ENCODE data around the gene CACNA1G.

Gene CACNA1G

DNA sequence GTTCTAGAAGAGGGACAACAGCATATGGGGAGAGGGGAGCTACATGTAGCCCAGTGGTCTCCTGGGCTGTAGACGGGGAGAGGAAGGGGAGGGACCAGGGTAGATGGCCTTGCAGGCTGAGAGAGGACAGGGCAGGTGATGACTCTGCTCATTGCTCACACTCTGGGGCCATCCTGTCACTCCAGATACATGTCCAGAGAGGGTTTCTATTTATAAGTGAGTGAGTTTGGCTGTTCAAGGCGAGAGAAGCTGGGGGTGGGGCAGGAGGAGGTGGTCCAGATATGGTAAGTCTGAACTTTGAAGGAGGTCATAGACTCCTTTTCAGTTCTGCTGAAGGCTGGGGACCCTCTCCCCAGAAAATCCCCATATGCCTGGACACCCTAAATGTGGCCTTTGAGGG, 22.2 kb downstream of the CACNA1G start:
- Histone ChIP-seq H3K9me3 (ENCODE audit: control insufficient read depth, insufficient read depth, low read depth, low read length) (no peaks in the 10 kb centered on the region), H3K9ac (ENCODE audit: low read length) (no peak overlapping the region), H3K4me3 (ENCODE audit: low read depth, low read length) (no peak overlapping the region), H3K27me3 (ENCODE audit: control insufficient read depth, insufficient read depth, low read length) (no peaks in the 10 kb centered on the region), H3K36me3 (ENCODE audit: control insufficient read depth, insufficient read depth, low read length) (no peaks in the 10 kb centered on the region), H3K4me1 (ENCODE audit: control insufficient read depth, insufficient read depth, low read length) (peaks cover 35% of the 10 kb centered on the region), H3K27ac (ENCODE audit: low read depth, low read length) (no peak overlapping the region)

DNA sequence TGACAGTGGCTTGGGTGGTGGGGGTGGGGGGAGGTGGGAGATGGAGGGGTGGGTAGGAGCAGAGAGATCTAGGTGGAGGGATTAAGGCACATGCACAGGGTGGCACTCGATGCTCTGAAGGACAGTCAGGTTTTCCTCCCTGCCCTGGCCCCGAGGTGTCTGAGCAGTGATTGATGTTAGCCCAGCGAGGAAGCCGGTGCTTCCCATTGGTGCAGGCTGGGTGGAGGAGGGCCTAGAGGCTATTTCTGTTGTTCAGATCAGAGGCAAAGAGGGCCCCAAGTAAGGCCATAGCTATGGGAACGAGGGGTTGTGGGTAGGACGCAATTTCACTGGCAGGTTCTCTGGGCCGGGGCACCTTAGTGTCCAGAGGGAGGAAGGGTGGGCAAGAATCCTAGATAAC, 23.1 kb downstream of the CACNA1G start:
- no peaks in the 10 kb centered on the region for H3K27me3 ChIP-seq (ENCODE audit: control insufficient read depth, insufficient read depth, low read length)
- no peak overlapping the region for H3K9ac ChIP-seq (ENCODE audit: low read length)
- no peak overlapping the region for H3K4me3 ChIP-seq (ENCODE audit: low read depth, low read length)
- H3K27ac ChIP-seq (ENCODE audit: low read depth, low read length) = no peak overlapping the region
- peaks cover 35% of the 10 kb centered on the region for H3K4me1 ChIP-seq (ENCODE audit: control insufficient read depth, insufficient read depth, low read length)
- H3K36me3 ChIP-seq (ENCODE audit: control insufficient read depth, insufficient read depth, low read length) = no peaks in the 10 kb centered on the region
- H3K9me3 ChIP-seq (ENCODE audit: control insufficient read depth, insufficient read depth, low read depth, low read length) = no peaks in the 10 kb centered on the region

DNA sequence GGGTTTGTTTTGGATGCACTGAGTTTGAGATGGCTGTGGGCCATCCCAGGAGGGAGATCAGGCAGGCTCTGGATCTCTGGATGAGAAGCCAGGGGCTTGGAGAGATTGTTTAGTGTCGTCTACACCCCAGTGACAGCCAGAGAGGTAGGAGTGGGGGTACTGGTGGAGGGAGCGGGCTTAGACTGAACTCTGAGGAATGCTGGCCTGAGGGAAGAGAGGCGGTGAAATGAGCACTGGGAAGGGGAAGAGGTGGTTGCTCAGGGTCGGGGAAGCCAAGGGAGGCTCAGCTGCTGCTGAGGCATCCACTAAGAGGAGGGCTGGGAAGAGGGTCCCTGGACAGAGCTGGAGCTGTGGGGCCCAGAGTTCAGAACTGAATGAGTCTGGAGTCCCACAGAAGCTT, 23.6 kb downstream of the CACNA1G start:
- Histone ChIP-seq H3K9ac (ENCODE audit: low read length) (no peak overlapping the region), H3K4me3 (ENCODE audit: low read depth, low read length) (no peak overlapping the region), H3K4me1 (ENCODE audit: control insufficient read depth, insufficient read depth, low read length) (peaks cover 35% of the 10 kb centered on the region), H3K36me3 (ENCODE audit: control insufficient read depth, insufficient read depth, low read length) (no peaks in the 10 kb centered on the region), H3K9me3 (ENCODE audit: control insufficient read depth, insufficient read depth, low read depth, low read length) (no peaks in the 10 kb centered on the region), H3K27ac (ENCODE audit: low read depth, low read length) (no peak overlapping the region), H3K27me3 (ENCODE audit: control insufficient read depth, insufficient read depth, low read length) (no peaks in the 10 kb centered on the region)

DNA sequence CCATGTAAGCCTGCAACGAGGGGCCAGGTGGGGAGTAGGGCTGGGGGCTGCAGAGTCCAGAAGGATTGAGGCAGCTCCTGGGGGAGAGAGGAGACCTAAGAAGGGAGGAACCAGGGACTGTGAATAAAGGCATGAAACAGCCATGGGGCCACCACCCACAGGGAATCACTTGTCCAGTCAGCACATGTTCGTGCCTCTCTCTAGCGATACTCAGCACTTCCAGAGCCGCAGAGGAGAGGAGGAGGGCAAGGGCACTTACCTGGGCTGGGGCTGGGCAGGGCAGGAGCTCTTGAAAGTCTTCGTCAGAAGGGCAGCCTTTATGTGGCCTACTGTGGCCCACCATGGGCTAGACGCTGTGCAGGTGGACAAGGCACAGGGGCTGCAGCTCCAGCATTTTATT, 24.2 kb downstream of the CACNA1G start:
- no peaks in the 10 kb centered on the region for H3K9me3 ChIP-seq (ENCODE audit: control insufficient read depth, insufficient read depth, low read depth, low read length)
- no peaks in the 10 kb centered on the region for H3K27me3 ChIP-seq (ENCODE audit: control insufficient read depth, insufficient read depth, low read length)
- H3K27ac ChIP-seq (ENCODE audit: low read depth, low read length) = no peak overlapping the region
- H3K4me1 ChIP-seq (ENCODE audit: control insufficient read depth, insufficient read depth, low read length) = peaks cover 35% of the 10 kb centered on the region
- no peak overlapping the region for H3K4me3 ChIP-seq (ENCODE audit: low read depth, low read length)
- no peak overlapping the region for H3K9ac ChIP-seq (ENCODE audit: low read length)
- H3K36me3 ChIP-seq (ENCODE audit: control insufficient read depth, insufficient read depth, low read length) = no peaks in the 10 kb centered on the region

DNA sequence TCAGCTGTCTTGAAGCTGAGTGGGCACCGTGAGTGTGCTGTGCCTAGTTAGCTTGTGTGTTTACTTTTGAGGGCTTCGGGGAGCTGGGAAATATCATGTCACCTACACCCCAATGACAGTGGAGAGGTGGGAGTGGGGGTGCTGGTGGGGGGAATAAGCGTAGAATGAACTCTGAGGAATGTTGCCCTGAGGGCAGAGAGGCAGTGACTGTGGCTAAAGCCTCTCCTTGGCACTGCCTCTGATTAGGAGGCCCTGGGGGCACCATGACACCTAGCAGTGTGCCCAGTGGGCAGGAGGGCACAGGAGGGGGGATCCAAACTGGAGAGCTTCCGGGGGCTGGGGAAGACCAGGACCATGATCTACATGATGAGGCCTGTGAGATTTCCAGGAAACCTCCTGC, 24.8 kb downstream of the CACNA1G start:
- H3K9me3 ChIP-seq (ENCODE audit: control insufficient read depth, insufficient read depth, low read depth, low read length) = no peaks in the 10 kb centered on the region
- H3K4me1 ChIP-seq (ENCODE audit: control insufficient read depth, insufficient read depth, low read length) = peaks cover 35% of the 10 kb centered on the region
- H3K9ac ChIP-seq (ENCODE audit: low read length) = no peak overlapping the region
- H3K27me3 ChIP-seq (ENCODE audit: control insufficient read depth, insufficient read depth, low read length) = no peaks in the 10 kb centered on the region
- H3K27ac ChIP-seq (ENCODE audit: low read depth, low read length) = no peak overlapping the region
- no peaks in the 10 kb centered on the region for H3K36me3 ChIP-seq (ENCODE audit: control insufficient read depth, insufficient read depth, low read length)
- no peak overlapping the region for H3K4me3 ChIP-seq (ENCODE audit: low read depth, low read length)

DNA sequence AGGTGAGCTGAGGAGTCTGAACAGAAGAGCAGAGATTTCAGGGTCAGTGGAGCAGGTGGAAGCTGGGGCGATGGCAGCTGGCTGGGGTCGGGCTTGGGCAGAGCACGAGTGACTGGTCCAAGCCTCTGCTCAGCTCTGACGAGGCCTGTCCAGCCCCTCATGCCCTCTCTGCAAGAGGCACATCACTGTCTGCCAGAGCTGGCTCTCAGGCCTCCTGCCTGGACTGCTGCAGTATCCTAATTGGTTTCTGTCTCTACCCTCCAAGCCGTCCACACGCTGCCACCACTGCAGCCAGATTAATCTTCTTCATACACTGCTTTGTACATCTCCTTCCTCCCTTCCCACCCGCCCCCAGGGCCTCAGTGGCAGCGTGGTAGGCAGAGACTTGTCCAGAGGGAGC, 25.4 kb downstream of the CACNA1G start:
- Histone ChIP-seq H3K27ac (ENCODE audit: low read depth, low read length) (no peak overlapping the region), H3K4me3 (ENCODE audit: low read depth, low read length) (no peak overlapping the region), H3K9ac (ENCODE audit: low read length) (no peak overlapping the region), H3K36me3 (ENCODE audit: control insufficient read depth, insufficient read depth, low read length) (no peaks in the 10 kb centered on the region), H3K9me3 (ENCODE audit: control insufficient read depth, insufficient read depth, low read depth, low read length) (no peaks in the 10 kb centered on the region), H3K27me3 (ENCODE audit: control insufficient read depth, insufficient read depth, low read length) (no peaks in the 10 kb centered on the region), H3K4me1 (ENCODE audit: control insufficient read depth, insufficient read depth, low read length) (peaks cover 30% of the 10 kb centered on the region)

DNA sequence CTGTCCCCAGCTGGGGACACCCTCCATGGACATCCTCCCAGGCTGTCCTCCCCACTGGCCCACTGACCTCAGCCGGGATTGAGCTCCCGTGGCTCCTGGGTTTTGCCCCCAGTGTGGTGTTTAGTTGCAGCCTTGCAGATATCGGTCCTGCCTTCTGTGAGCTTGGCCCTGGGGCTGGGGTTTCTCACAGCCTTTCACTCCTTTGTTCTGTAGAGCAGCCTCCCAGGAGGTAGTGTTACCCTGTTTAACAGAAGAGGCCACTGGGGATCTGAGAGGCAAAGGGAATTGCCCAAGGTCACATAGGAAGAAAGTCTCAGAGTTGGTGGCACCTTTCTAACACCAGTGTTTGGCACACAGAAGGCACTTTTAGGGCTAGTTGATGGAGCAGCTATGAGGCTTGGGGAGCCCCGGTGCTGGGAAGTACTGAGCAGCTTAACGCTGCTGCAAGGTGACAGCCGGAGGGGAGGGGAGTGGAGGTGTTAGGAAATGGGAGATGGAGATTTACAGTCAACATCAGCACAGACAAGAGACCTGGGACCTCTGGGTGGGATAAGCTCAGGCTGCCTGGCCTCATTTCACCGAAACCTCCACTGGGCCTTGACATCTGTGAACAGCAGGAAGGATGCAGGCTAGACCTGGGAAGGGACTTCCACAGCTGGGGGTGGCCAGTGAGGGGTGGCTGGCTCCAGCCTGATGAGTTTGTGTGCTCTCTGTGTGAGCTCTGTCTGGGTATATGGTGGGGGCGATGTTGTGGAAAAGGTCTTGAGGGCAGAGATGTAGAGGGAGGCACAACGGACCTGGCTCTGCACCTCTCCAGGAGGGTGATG, 26.1 kb downstream of the CACNA1G start:
- Histone ChIP-seq H3K27me3 (ENCODE audit: control insufficient read depth, insufficient read depth, low read length) (no peaks in the 10 kb centered on the region), H3K27ac (ENCODE audit: low read depth, low read length) (no peak overlapping the region), H3K36me3 (ENCODE audit: control insufficient read depth, insufficient read depth, low read length) (no peaks in the 10 kb centered on the region), H3K9ac (ENCODE audit: low read length) (no peak overlapping the region), H3K4me3 (ENCODE audit: low read depth, low read length) (no peak overlapping the region), H3K9me3 (ENCODE audit: control insufficient read depth, insufficient read depth, low read depth, low read length) (no peaks in the 10 kb centered on the region), H3K4me1 (ENCODE audit: control insufficient read depth, insufficient read depth, low read length) (peaks cover 24% of the 10 kb centered on the region)

DNA sequence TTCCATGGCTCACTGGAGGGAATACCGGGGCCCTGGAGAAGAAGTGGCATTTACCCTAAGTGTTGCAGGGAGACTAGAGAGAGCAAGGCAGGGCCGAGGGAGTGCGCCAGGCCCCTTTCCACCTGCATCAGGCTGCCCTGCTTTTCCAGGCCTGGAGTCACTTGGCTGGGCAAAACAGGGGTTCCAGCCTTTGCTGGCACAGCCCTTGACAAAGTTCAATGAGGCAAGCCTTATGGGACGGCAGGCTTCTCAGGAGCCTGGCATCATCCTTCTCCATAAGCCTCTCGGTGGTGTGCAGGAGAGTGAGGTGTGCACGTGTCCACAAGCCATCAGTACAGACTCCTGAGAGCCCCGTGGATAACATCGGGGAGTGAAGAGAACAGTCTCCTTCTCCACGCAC, 27.1 kb downstream of the CACNA1G start:
- H3K27me3 ChIP-seq (ENCODE audit: control insufficient read depth, insufficient read depth, low read length) = no peaks in the 10 kb centered on the region
- no peak overlapping the region for H3K27ac ChIP-seq (ENCODE audit: low read depth, low read length)
- H3K9ac ChIP-seq (ENCODE audit: low read length) = no peak overlapping the region
- H3K4me3 ChIP-seq (ENCODE audit: low read depth, low read length) = no peak overlapping the region
- H3K36me3 ChIP-seq (ENCODE audit: control insufficient read depth, insufficient read depth, low read length) = no peaks in the 10 kb centered on the region
- H3K9me3 ChIP-seq (ENCODE audit: control insufficient read depth, insufficient read depth, low read depth, low read length) = no peaks in the 10 kb centered on the region
- H3K4me1 ChIP-seq (ENCODE audit: control insufficient read depth, insufficient read depth, low read length) = peaks cover 24% of the 10 kb centered on the region

DNA sequence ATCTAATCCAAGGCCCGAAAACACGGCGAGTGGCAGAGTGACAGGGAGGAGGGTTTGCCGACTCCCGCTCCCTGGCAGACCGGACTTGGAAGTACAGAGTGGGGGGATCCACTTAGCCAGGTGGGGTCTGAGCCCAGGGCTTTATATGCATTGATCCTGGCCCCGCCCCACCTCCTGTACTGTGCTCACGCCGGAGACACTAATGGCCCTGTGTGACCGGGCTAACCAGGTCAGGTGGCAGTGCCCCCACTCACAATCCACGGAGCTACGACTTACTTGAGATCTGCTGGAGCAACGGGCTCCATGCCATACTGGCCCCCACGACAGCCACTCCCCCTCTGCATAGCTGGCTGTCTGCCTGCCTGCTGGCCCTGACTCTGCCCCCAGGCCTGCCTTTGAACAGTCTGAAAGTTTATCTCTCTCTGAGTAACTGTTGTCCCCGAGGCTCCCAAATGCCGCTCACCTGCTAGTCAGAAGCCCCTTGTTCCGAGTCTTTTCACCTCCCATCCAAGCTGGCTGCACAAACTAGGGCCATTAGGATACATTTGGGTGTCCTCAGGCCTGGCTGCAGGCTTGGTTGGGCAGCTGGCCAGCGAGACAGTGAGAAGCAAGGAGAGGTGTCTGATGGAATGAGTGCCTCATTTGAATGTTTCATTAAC, 28.0 kb downstream of the CACNA1G start:
- no peak overlapping the region for H3K4me3 ChIP-seq (ENCODE audit: low read depth, low read length)
- no peak overlapping the region for H3K27ac ChIP-seq (ENCODE audit: low read depth, low read length)
- no peaks in the 10 kb centered on the region for H3K27me3 ChIP-seq (ENCODE audit: control insufficient read depth, insufficient read depth, low read length)
- no peaks in the 10 kb centered on the region for H3K9me3 ChIP-seq (ENCODE audit: control insufficient read depth, insufficient read depth, low read depth, low read length)
- H3K9ac ChIP-seq (ENCODE audit: low read length) = no peak overlapping the region
- peaks cover 32% of the 10 kb centered on the region for H3K4me1 ChIP-seq (ENCODE audit: control insufficient read depth, insufficient read depth, low read length)
- no peaks in the 10 kb centered on the region for H3K36me3 ChIP-seq (ENCODE audit: control insufficient read depth, insufficient read depth, low read length)

DNA sequence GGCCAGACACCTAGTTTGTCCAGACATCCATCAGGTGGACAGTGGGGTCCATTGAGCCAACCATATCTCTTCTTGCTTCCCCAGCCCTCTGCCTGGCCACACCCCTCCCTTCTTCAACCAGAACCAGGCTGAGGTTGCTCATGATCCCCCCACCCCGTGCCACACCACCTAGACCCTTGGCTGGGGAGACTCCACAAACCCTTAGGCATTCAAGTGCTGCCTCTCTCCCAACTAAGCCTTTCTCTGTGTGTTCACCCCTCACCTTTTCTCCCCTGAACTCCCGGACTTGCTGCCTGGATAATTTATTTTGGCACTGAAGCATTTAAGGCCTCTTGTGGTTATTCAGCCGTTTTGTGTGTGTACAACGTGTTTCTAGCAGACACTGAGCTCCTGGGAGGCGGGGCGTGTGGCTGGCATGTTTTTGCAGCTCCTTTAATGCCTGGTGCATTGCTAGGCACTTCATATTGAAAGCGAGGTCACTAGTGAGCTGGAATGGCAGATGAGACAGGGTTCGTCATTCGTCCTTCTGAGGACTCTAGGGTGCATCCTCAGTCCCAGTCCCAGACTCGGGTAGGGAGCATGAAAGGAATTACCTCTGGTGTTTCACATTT, 28.7 kb downstream of the CACNA1G start:
- Histone ChIP-seq H3K9me3 (ENCODE audit: control insufficient read depth, insufficient read depth, low read depth, low read length) (no peaks in the 10 kb centered on the region), H3K27ac (ENCODE audit: low read depth, low read length) (no peak overlapping the region), H3K27me3 (ENCODE audit: control insufficient read depth, insufficient read depth, low read length) (no peaks in the 10 kb centered on the region), H3K9ac (ENCODE audit: low read length) (no peak overlapping the region), H3K36me3 (ENCODE audit: control insufficient read depth, insufficient read depth, low read length) (no peaks in the 10 kb centered on the region), H3K4me3 (ENCODE audit: low read depth, low read length) (no peak overlapping the region), H3K4me1 (ENCODE audit: control insufficient read depth, insufficient read depth, low read length) (peaks cover 26% of the 10 kb centered on the region)

All from HUES6 (cell line).